Esophagus mucosa (tissue), 1 donor: ENCODE measurements around the gene GSTO2. TPM values are rescaled to one million over a fixed set of nuclear protein-coding genes. Genes with fewer than 3 reads are reported as not detected.

Experiments used
- ATAC-seq: fragments of 200-7000 bp; cut with Tn5 transposase; one replicate; pipeline ENCODE4 v1.9.1; 2020
- total RNA-seq: library from RNA; stranded (reverse); gene quantifications from one replicate; pipeline ENCODE4 v1.2.4, GENCODE V29; 2023
- donor health status: DM: yes; HTN: yes; CAD: no.

The GSTO2 gene
- total RNA-seq, 1 donor from 2014 or later: 25.1 TPM

DNA sequence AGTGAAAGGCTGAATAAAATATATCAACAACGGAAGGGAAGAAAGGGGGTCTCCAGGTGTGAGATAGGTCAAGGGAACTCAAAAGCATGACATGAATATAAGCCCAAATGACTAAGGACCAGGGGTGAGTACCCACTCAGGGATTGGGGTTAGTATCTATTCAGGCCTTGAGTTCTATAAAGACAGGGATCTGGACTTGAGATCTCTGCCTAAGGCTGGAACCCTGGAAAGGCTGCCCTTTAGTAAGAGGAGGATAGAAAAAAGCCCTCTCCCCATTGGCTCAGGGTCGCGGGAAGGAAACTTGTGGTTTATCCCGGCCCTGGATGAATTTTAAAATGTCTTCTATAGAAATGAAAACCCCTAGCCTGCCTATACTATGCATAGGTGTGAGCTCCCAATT is 71.7 kb downstream of the GSTO2 start:
- ATAC-seq: no peak

DNA sequence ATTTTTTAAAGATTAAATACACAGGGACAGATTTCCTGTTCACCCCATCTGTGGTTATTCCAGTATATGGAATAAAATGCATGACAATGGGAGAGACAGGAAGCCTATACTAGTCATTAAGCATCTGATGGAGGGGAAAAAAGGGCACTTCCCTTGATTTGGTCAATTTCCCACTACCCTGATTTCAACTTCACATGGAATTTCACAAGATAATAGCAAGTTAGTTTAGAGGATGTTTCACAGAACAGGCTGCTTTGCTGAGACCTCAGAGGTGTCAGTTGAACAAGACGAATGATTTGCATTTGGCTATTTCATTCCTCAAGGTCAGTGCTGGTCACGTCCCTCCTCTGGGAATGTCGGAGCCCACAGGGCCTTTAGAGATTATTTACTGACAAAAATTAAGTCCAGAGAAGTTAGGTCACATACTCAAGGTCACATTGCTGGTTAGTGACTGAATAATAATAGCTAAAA is 74.0 kb downstream of the GSTO2 start:
- ATAC-seq: no peak

DNA sequence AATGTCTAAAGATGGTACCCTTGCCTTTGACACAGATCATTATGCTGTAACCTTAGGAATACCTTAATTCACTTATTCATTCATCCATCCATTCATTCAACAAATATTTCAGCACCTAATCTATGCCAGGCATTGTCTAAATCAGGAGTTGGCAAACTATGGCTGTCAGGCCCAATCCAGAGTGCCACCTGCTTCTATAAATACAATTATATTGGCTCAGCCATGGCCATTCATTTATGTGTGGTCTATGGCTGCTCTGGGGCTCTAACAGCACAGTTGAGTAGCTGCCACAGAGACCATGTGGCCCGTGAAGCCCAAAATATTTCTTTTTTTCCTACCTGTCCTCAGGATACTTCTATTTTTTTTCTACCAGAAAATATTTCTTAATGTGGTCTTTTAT is 75.2 kb downstream of the GSTO2 start:
- no peak for ATAC-seq

DNA sequence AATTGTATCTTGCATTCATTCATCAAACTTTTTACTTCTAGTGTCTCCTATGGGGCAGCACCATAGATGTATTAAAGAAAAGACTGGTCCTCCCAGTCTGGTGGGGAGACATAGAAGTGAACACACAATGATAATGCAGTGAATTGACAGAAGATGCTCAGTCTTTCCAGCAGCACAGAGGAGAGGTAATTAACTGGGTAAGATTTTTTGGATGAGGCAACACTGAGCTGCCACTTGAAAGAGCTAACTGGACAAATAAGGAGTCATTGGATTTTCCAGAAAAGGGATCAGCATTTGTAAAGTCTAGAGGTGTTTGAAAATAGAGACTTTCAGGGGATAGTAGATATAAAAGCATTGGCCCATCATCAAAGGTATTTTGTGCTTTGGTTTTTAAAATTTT is 76.5 kb downstream of the GSTO2 start:
- no peak for ATAC-seq

DNA sequence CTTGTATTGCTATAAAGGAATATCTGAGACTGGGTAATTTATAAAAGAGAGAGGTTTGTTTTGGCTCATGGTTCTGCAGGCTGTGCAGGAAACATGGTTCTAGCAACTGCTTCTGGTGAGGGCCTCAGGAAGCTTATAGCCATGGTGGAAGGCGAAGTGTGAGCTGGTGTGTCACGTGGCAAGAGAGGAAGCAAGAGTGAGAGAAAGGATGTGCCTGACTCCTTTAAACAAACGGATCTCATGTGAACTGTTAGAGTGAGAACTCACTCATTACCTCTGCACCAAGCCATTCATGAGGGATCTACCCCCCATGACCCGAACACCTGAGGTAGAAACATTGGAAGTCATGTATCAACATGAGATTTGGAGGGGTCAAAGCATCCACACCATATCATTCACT is 77.0 kb downstream of the GSTO2 start:
- no peak for ATAC-seq

DNA sequence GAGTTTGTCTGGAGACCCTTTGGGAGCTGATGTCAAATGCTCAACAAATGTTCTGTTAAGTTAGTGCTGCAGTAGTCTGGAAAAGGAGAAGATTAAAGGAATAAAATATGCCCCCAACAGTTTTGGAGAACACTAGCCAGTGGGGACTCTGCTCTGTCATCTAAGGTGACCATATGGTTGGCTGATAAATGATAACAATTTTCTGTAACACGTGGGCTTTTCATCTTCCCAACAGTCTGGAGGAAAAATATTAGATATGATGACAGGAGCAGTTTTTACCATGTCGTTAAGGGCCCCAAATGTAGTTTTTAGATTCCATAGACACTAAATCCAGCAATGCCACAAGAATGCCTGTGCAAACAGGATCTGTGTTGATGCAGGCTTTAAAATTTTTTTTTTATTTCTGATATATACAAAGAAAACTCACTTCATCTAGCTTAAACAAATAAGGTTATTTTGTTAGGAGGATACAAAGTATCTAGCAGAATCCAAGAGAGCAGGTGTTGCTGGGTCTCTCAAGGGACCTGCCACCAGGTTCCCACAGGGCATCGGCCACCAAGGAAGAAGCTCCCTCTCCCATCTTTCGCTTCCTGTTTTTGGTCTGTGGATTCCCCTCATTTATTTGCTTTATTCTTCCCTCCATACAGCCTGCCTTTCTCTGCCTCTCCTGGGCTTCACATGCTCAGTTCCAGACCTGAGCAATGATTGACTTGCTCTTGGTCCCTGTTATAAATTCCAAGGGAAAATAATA is 78.5 kb downstream of the GSTO2 start:
- ATAC-seq: no peak

DNA sequence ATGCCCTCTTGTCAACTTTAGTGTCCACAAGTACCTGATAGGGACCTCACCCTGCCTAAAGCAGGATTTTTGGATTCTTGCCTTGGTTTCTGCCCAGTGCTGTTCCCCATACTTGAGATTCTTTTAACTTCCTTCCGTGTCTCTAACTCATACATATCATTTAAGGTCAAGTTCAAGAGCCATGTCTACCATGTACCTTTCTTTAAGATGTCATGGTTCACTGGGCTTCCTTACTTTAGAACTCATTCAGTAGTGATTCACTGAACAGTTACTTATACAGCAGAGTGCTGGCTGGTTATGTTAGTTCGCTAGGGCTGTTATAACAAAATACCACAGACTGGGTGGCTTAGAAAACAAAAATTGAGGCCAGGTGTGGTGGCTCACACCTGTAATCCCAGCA is 79.6 kb downstream of the GSTO2 start:
- ATAC-seq: peak; percentile 41

DNA sequence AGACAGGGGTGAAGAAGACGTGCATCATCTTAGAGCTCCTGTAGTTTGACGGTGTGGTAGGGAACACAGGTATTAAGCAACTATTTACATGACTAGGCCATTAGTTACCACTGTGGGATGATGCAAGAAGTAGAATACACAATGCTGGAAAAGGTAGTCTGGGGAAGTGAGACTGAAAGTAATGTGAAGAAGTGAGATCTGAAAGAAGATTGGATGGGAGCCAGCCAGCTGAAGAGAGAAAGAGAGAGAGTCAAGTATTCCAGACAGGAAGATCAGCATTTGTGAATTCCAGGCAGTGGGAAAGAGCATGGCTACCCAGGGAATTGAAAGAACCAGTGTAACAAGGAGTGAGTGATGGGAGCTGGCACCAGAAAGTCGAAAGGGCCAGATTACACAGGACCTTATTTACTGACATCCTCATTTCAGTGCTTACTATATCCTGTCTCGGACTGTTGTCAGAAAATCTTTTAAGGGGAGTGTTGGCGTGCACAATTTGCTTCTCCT is 80.7 kb downstream of the GSTO2 start:
- peak; percentile 76 for ATAC-seq

DNA sequence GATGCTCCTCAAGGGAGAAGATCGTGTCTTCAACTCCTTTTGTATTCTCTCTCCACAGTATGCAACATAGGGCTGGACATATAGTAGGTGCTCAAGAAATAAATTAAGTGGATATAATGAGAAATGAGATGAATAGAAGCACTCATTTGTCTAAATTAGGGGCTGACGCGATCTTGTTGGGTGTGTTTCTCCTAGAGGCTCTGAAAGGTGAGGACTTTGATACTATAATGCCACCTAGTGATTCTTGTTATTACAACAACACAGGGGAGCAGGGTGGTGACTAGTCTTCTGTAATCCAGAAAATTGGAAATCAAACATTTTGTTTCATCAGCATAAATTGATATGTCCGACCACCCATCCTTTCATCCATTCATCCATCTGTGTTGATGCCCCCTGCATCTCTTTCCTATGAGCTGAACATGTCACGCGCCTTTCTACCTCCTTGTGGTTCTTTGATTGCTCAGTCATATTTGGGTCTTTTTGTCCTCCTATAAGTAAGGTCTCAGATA is 81.2 kb downstream of the GSTO2 start:
- ATAC-seq: peak; percentile 69

DNA sequence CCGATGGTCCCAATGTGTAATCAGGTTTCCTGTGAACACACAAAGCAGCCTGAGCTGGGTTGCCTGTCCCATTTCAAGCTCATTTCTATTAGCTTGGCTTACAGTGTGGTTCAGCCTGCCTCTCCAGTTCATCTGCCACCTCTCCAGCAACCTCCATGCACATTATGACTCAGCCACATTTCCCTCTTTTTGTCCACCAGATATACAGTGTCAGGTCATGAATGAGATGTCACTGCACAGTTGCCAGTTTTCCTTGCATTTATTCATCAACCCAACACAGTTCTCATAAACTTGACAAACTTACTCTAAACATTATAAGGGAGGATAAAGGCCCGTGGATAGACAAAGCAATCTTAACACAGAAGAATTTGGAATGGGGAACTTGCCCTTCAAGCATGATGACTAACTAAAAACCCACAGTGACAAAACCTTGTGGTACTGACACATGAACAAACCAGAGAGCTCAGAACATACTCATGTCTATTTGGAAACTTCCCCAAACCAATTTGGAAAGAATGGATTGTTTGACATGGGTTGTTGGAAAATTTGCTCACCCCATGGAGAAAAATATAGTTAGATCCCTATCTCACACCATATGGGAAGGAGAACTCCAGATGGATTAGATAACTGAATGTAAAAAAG is 82.2 kb downstream of the GSTO2 start:
- peak; percentile 70 for ATAC-seq

DNA sequence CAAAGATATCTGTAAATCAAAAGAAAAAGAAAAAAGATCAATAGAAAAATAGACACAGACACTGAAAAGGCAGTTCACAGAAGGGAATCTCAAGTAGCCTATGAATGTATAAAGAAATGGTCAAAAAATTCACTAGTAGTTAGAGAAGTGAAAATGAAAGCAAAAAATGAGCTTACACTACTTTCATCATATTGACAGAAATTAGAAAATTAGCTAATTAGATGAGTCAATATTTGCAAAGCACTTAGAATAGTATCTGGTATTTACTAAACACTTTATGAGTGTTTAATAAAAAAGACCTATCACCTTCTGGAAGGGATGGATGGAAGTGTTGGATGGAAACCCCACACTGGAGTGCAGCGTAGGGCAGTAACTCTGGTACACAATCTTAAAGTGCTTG is 82.9 kb downstream of the GSTO2 start:
- ATAC-seq: no peak

DNA sequence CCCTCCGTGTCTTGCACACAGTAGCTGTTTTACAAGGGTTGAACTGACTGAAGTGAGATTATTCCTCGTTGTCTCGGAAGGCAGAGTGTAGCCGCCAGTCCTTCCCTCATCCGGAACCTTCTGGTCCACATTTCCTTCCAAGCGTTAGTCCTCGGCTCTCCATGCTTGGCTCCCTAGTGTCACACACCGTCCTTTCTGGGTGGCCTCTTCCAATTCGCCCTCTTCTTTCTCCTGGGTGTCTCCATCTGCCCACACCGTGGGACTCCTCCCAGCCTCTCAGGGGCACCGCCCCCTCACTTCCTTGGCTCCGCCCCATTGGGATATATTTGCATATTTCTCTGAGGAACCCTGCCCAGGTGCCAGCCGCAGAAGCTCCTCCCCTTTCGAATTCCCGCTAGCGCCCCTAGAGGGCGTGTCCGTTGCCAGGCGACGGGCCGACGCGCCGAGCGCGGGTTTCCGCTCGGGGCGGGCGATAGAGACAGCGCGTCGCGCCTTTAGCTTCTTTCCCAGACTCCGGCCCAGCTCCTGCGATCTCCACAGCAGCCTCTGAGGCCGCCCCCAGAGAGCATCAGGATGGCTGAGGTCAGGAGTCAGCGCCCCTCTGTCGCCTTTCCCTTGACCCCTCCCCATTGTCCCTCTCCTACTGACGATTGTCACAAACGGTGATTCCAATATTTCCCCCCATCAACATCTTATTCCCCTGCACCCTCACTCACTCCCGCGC is 84.5 kb downstream of the GSTO2 start, which contains the start of gene CFAP58:
Gene CFAP58, plus strand, starts transcription at position 509 of the 724 bp plus-strand sequence. Its CDS starts 65 bp downstream, at position 574.
- peak; percentile 85 for ATAC-seq

Other genes starting within 250 kb of the GSTO2 start
- gene COL17A1, start 183.3 kb upstream of the GSTO2 start, total RNA-seq: 204 TPM
- 4.8 TPM for gene SFR1, start 147.0 kb upstream of the GSTO2 start, total RNA-seq
- gene CFAP43, start 36.8 kb upstream of the GSTO2 start, total RNA-seq: not detected
- gene GSTO1, start 14.3 kb upstream of the GSTO2 start, total RNA-seq: 52.4 TPM
- gene ITPRIP, start 69.3 kb downstream of the GSTO2 start, total RNA-seq: 74.4 TPM
- gene CFAP58, start 84.6 kb downstream of the GSTO2 start, total RNA-seq: 0.12 TPM